NCI-H2081 (cell line): Measurements from ENCODE around the gene EDIL3.

Experiments
- DNase-seq, 2 experiments: peaks; one replicate each; lab custom pipeline; 2025; lab: John Stamatoyannopoulos, UW

EDIL3 gene

GRCh38 chr5:84384604-84385575 lies at the start of gene EDIL3:
TSS of gene EDIL3 (minus strand) at chr5:84384880. CDS start at chr5:84384374, 506 bp downstream.
- DNase-seq, result peak in 1 of 2 experiments; percentile 18

- DNase-seq, result no peak
These were observed 48.8 kb upstream of the EDIL3 start for GRCh38 chr5:84433461-84433860.

- DNase-seq, result no peak
These were observed 46.4 kb upstream of the EDIL3 start for GRCh38 chr5:84430863-84431663.

GRCh38 chr5:84430079-84430478 lies 45.4 kb upstream of the EDIL3 start:
- no peak for DNase-seq

GRCh38 chr5:84425365-84425881 lies 40.7 kb upstream of the EDIL3 start:
- DNase-seq, result no peak

GRCh38 chr5:84419742-84420141 lies 35.1 kb upstream of the EDIL3 start:
- DNase-seq, result no peak

- DNase-seq, result no peak
These were observed 27.3 kb upstream of the EDIL3 start for GRCh38 chr5:84411832-84412605.

GRCh38 chr5:84406111-84406510 lies 21.4 kb upstream of the EDIL3 start:
- DNase-seq, result no peak

- DNase-seq, result no peak
These were observed 19.1 kb upstream of the EDIL3 start for GRCh38 chr5:84403773-84404172.

- no peak for DNase-seq
These were observed 12.7 kb upstream of the EDIL3 start for GRCh38 chr5:84397385-84397784.

- no peak for DNase-seq
These were observed 9.3 kb upstream of the EDIL3 start for GRCh38 chr5:84393969-84394368.

GRCh38 chr5:84392836-84393235 lies 8.2 kb upstream of the EDIL3 start:
- no peak for DNase-seq

GRCh38 chr5:84385705-84386104 lies 1.0 kb upstream of the EDIL3 start:
- DNase-seq, result no peak

- DNase-seq, result no peak
These were observed 670 bp downstream of the EDIL3 start for GRCh38 chr5:84383816-84384603.

GRCh38 chr5:84383296-84383815 lies 1.3 kb downstream of the EDIL3 start:
- DNase-seq, result no peak

GRCh38 chr5:84382363-84383295 lies 2.1 kb downstream of the EDIL3 start:
- peak in 1 of 2 experiments; percentile 49 for DNase-seq

GRCh38 chr5:84381502-84382362 lies 2.9 kb downstream of the EDIL3 start:
- no peak for DNase-seq

- DNase-seq, result no peak
These were observed 4.9 kb downstream of the EDIL3 start for GRCh38 chr5:84379749-84380148.

GRCh38 chr5:84378961-84379360 lies 5.7 kb downstream of the EDIL3 start:
- no peak for DNase-seq
